Neuronal stem cell (in vitro differentiated cells): ENCODE data around the gene FAM240A.
A peak's percentile ranks its signal among the peaks of the same experiment; 100 is the strongest.

Experiments used
- DNase-seq: peaks from one replicate; pipeline ENCODE4 v3.0.0-alpha.2; 2013; ENCODE audit warnings: low spot score
- H2AFZ ChIP-seq: one replicate; pipeline ENCODE4 v1.6.1; 2013; ENCODE audit warnings: mild to moderate bottlenecking, low read length, inconsistent platforms
- H2AK5ac ChIP-seq: 2 replicates; pipeline ENCODE4 v1.6.1; 2013; ENCODE audit warnings: low read depth, mild to moderate bottlenecking, inconsistent platforms, low read length, moderate library complexity, mixed read lengths
- H2BK120ac ChIP-seq: 2 replicates; pipeline ENCODE4 v1.6.1; 2013; ENCODE audit warnings: low read depth, mild to moderate bottlenecking, inconsistent platforms, low read length, moderate library complexity, mixed read lengths
- H2BK12ac ChIP-seq: one replicate; pipeline ENCODE4 v1.6.1; 2013; ENCODE audit warnings: low read length, inconsistent platforms
- H2BK15ac ChIP-seq: 2 replicates; pipeline ENCODE4 v1.6.1; 2013; ENCODE audit warnings: mild to moderate bottlenecking, low read length, inconsistent platforms, mixed read lengths
- H2BK5ac ChIP-seq: one replicate; pipeline ENCODE4 v1.6.1; 2013; ENCODE audit warnings: inconsistent platforms, mild to moderate bottlenecking, low read length, moderate library complexity
- H3K14ac ChIP-seq: one replicate; pipeline ENCODE4 v1.6.1; 2013; ENCODE audit warnings: low read length, inconsistent platforms
- H3K18ac ChIP-seq: 2 replicates; pipeline ENCODE4 v1.6.1; 2013; ENCODE audit warnings: low read length, inconsistent platforms
- H3K23ac ChIP-seq: 2 replicates; pipeline ENCODE4 v1.6.1; 2013; ENCODE audit warnings: low read depth, mild to moderate bottlenecking, mixed read lengths, low read length, inconsistent platforms; ENCODE audit not compliant: poor library complexity
- H3K27ac ChIP-seq: replicated peaks from 3 replicates; pipeline ENCODE4 v1.5.1; 2013; ENCODE audit warnings: low read length, inconsistent platforms
- H3K27me3 ChIP-seq, 3 experiments: 2 replicates each; pipeline ENCODE4 v1.6.1; 2013; ENCODE audit warnings: low read length in 3 of 3, mild to moderate bottlenecking in 2 of 3, inconsistent platforms in 1 of 3, low read depth in 1 of 3, mixed read lengths in 1 of 3, moderate library complexity in 1 of 3; ENCODE audit not compliant: control insufficient read depth in 3 of 3, insufficient read depth in 3 of 3
- H3K36me3 ChIP-seq, 2 donors: replicated peaks in 1 of 2; 2 replicates each; pipeline ENCODE4 v1.6.1; 2013; ENCODE audit warnings: low read length in 2 of 2; ENCODE audit not compliant: control insufficient read depth in 2 of 2, insufficient read depth in 2 of 2
- H3K4ac ChIP-seq: 2 replicates; pipeline ENCODE4 v1.6.1; 2013; ENCODE audit warnings: inconsistent platforms, mild to moderate bottlenecking, low read length, moderate library complexity
- H3K4me1 ChIP-seq, 2 donors: 1 replicate in 1 of 2; 2 replicates in 1 of 2; pipeline ENCODE4 v1.6.1; 2013; ENCODE audit warnings: low read length in 2 of 2, low read depth in 1 of 2; ENCODE audit not compliant: control insufficient read depth in 2 of 2, insufficient read depth in 1 of 2
- H3K4me2 ChIP-seq: one replicate; pipeline ENCODE4 v1.6.1; 2013; ENCODE audit warnings: mild to moderate bottlenecking, low read length, inconsistent platforms; ENCODE audit not compliant: insufficient read depth, poor library complexity, severe bottlenecking
- H3K4me3 ChIP-seq, 2 donors: 2 replicates each; pipeline ENCODE4 v1.5.1; 2013; ENCODE audit warnings: low read length in 2 of 2, mild to moderate bottlenecking in 2 of 2, inconsistent platforms in 1 of 2, moderate library complexity in 1 of 2
- H3K79me1 ChIP-seq: one replicate; pipeline ENCODE4 v1.6.1; 2013; ENCODE audit warnings: low read depth, mild to moderate bottlenecking, inconsistent platforms, low read length, moderate library complexity
- H3K9ac ChIP-seq: one replicate; pipeline ENCODE4 v1.6.1; 2013; ENCODE audit warnings: mild to moderate bottlenecking, low read depth, low read length, inconsistent platforms; ENCODE audit not compliant: poor library complexity
- H3K9me3 ChIP-seq, 2 donors: replicated peaks in 1 of 2; 2 replicates each; pipeline versions ENCODE3 to v1.6.1; 2013; ENCODE audit warnings: low read length in 2 of 2, mild to moderate bottlenecking in 2 of 2, inconsistent platforms in 1 of 2, low read depth in 1 of 2, mixed read lengths in 1 of 2, moderate library complexity in 1 of 2; ENCODE audit not compliant: control insufficient read depth in 2 of 2, insufficient read depth in 1 of 2
- H4K8ac ChIP-seq: one replicate; pipeline ENCODE4 v1.6.1; 2013; ENCODE audit warnings: low read depth, mild to moderate bottlenecking, inconsistent platforms, low read length, moderate library complexity
- H4K91ac ChIP-seq: one replicate; pipeline ENCODE4 v1.6.1; 2013; ENCODE audit warnings: low read length, low read depth, mild to moderate bottlenecking, inconsistent platforms; ENCODE audit not compliant: poor library complexity
- WGBS, 2 donors: extraction: QIAGEN DNeasy Blood & Tissue Kit; methylation state at CpG; one replicate each; pipeline ENCODE4 v1.1.7; 2013; ENCODE audit warnings: missing lambda C conversion rate in 2 of 2, mixed read lengths in 1 of 2; ENCODE audit not compliant: insufficient read length in 2 of 2, insufficient replicate concordance in 1 of 2; ENCODE audit errors: extremely low coverage in 2 of 2; 5-methylcytosine and 5-hydroxymethylcytosine counted together

The FAM240A gene

DNA sequence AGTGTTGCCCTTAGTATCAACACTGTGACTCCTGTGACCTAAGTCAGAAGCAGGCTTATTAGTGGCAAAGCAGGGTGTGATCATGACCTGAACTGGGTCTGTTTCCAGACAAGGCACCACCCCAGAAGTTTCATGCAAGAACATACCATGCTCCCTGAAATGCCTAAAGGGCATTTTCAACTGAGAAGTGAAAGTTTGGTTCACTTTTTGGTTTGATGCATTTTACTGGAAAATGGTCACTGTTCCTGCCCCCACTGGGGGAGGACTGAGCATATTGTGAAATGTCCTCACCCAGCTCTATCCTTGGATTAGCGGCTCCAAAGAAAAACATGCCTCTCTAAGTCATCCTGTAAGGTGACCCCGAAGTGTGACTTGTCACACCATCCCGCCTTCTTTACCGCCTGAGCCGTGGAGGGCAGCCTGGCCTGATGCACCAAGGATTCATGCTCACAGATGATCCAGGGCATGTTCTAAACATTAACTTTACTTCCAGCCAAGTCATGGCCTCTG is 3.1 kb upstream of the FAM240A start:
- Histone ChIP-seq H3K14ac (no peak overlapping the region), H3K9me3 (no peaks in the 10 kb centered on the region), H4K91ac (no peak overlapping the region), H3K4me1 (peaks cover 0 to 10% of the 10 kb centered on the region in 2 donors), H3K18ac (no peak overlapping the region), H2BK12ac (no peak overlapping the region), H2BK15ac (no peak overlapping the region), H3K27ac (no peak overlapping the region), H3K36me3 (no peaks in the 10 kb centered on the region), H2AFZ (no peak overlapping the region), H3K4me3 (no peak overlapping the region), H2AK5ac (no peak overlapping the region), H3K4me2 (no peak overlapping the region), H3K79me1 (no peaks in the 10 kb centered on the region), H2BK120ac (no peak overlapping the region), H3K9ac (no peak overlapping the region), H3K4ac (no peak overlapping the region), H4K8ac (no peak overlapping the region), H3K23ac (no peak overlapping the region), H3K27me3 (peaks cover 0 to 3% (median 0%) of the 10 kb centered on the region in 3 experiments), H2BK5ac (no peak overlapping the region)
- no CpG with 5 or more reads among the region's 5 CpGs for WGBS, 2 donors
- no peak for DNase-seq

- no CpG with 5 or more reads among the region's 12 CpGs for WGBS, 2 donors
- H3K27me3 ChIP-seq = peaks cover 0 to 3% (median 0%) of the 10 kb centered on the region in 3 experiments
Observed at GRCh38 chr3:46609944-46610722, 2.2 kb upstream of the FAM240A start.

DNA sequence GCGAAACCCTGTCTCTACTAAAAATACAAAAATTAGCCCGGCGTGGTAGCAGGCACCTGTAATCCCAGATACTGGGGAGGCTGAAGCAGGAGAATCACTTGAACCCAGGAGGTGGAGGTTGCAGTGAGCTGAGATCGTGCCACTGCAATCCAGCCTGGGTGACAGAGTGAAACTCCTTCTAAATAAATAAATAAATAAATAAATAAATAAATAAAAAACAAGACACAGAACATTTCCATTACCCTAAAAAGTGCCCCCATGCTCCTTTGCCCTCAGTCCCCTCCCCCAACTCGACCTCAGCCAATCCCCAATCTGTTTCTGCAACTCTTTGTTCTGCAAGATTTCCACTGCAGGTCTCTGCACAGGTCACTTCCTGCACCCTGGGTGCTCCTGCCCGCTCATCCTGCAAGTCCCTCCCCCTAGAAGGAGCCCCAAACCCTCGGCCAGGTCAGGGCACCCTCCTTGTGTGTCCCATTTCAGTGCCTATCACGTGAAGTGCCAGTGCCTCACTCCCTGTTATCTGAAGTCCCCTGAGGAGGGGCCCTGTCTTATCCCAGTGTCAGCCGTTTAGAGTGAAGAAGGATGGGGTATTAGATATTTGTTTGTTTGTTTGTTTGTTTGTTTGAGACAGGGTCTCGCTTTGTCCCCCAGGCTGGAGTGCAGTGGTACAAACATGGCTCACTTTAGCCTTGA is 1.1 kb downstream of the FAM240A start:
- Histone ChIP-seq H2AFZ (no peak overlapping the region), H3K4me1 (peaks cover 0 to 12% of the 10 kb centered on the region in 2 donors), H3K4ac (no peak overlapping the region), H2AK5ac (no peak overlapping the region), H3K18ac (peak overlapping the region; percentile 92), H3K9me3 (no peaks in the 10 kb centered on the region), H3K79me1 (no peaks in the 10 kb centered on the region), H2BK5ac (no peak overlapping the region), H3K27me3 (peaks cover 0 to 3% (median 0%) of the 10 kb centered on the region in 3 experiments), H2BK12ac (no peak overlapping the region), H3K9ac (no peak overlapping the region), H3K23ac (no peak overlapping the region), H3K14ac (no peak overlapping the region), H3K27ac (no peak overlapping the region), H3K36me3 (no peaks in the 10 kb centered on the region), H2BK15ac (no peak overlapping the region), H4K8ac (no peak overlapping the region), H4K91ac (no peak overlapping the region), H3K4me3 (no peak overlapping the region), H3K4me2 (no peak overlapping the region), H2BK120ac (no peak overlapping the region)
- DNase-seq = no peak
- no CpG with 5 or more reads among the region's 10 CpGs for WGBS, 2 donors

More at GRCh38 chr3:46609944-46610722, 2.2 kb upstream of the FAM240A start:
- Histone ChIP-seq H2AK5ac (no peak overlapping the region), H3K9me3 (no peaks in the 10 kb centered on the region), H2AFZ (no peak overlapping the region), H3K18ac (no peak overlapping the region), H2BK12ac (no peak overlapping the region), H4K91ac (no peak overlapping the region), H2BK5ac (no peak overlapping the region), H3K14ac (no peak overlapping the region), H3K9ac (no peak overlapping the region), H3K4me1 (peaks cover 0 to 10% of the 10 kb centered on the region in 2 donors), H3K23ac (no peak overlapping the region), H3K4me2 (no peak overlapping the region), H3K4ac (no peak overlapping the region), H3K4me3 (no peak overlapping the region), H2BK15ac (no peak overlapping the region), H3K36me3 (no peaks in the 10 kb centered on the region), H3K79me1 (no peaks in the 10 kb centered on the region), H2BK120ac (no peak overlapping the region), H3K27ac (no peak overlapping the region), H4K8ac (no peak overlapping the region)
- no peak for DNase-seq

DNA sequence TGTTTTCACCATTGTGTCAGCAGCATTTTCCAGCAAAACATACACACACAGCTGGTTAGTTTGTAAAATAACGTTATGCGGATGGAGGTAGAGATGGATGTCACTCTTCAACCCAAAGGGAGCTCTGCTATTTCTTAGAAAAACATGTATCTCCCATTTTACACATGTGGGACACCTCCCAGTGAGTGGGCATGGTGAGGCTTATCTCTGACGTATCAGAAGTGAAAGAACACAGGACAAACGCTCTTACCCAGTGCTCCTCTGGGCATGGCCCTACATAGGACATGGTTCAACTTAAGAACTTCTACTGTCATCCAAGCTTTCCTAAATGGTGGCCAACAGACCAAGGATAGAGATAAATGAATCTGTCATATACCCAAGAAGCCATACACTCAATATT is 2.1 kb downstream of the FAM240A start:
- Histone ChIP-seq H3K27me3 (peaks cover 0 to 3% (median 0%) of the 10 kb centered on the region in 3 experiments), H2BK15ac (no peak overlapping the region), H3K27ac (no peak overlapping the region), H2AFZ (no peak overlapping the region), H2BK120ac (no peak overlapping the region), H3K9ac (no peak overlapping the region), H3K18ac (no peak overlapping the region), H3K79me1 (no peaks in the 10 kb centered on the region), H4K8ac (no peak overlapping the region), H3K4me3 (no peak overlapping the region), H3K23ac (no peak overlapping the region), H2BK12ac (no peak overlapping the region), H4K91ac (no peak overlapping the region), H3K14ac (no peak overlapping the region), H2BK5ac (no peak overlapping the region), H3K4me2 (no peak overlapping the region), H3K9me3 (no peaks in the 10 kb centered on the region), H3K4ac (no peak overlapping the region), H3K4me1 (peaks cover 0 to 11% of the 10 kb centered on the region in 2 donors), H2AK5ac (no peak overlapping the region), H3K36me3 (no peaks in the 10 kb centered on the region)
- WGBS, 2 donors = no CpG with 5 or more reads among the region's 4 CpGs
- DNase-seq = no peak
